Measurements from ENCODE around the gene EXD3.
A peak's percentile ranks its signal among the peaks of the same experiment; 100 is the strongest.

EXD3 gene

DNA sequence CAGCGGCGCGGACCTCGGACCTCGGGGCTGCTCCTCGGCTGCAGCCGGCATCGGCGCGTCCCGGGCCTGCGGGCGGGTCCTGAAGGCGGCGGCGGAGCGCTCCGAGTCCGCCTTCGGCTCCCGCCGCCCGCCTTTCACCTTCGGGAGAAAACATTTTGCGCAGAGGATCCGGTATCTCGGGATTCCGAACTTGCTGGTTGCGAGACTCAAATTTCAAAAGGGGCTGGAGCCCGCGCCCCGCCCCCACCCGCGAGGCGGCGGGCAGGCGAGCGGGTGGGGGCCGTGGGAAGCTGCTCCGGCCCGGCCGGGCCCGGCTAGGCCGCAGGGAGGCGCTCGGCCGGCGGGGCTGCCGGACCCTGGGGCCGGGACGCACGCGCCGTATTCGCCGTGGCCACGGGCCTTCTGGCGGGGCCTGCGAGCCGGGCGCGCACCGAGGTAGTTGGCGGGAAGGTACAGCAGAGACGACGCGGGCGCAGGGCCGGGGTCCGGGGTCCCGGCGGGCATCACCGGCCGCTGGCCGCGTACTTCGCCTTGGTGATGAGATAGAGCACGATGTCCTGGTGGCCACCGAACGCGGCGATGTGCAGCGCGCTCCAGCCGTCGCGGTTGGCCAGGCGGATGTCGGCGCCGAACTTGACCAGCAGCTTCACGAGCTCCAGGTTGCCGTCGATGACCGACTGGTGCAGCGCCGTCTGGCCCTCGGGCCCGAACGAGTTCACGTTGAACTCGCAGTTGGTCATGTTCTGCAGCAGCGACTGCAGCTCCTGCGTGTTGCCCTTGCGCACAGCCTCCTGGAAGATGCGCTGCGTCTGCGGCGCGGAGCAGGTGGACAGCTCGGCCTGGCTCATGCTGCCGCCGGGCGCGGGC lies 121.6 kb downstream of the EXD3 start:
- peak; percentile 52 for DNase-seq

GRCh38 chr9:137300567-137301080 lies 122.3 kb downstream of the EXD3 start:
- peak; percentile 70 for DNase-seq

GRCh38 chr9:137299938-137300337 lies 123.0 kb downstream of the EXD3 start:
- DNase-seq = peak; percentile 50

- no peak for DNase-seq
Measured at GRCh38 chr9:137299203-137299565, 123.8 kb downstream of the EXD3 start.

GRCh38 chr9:137298401-137299202 lies 124.4 kb downstream of the EXD3 start:
- no peak for DNase-seq

DNA sequence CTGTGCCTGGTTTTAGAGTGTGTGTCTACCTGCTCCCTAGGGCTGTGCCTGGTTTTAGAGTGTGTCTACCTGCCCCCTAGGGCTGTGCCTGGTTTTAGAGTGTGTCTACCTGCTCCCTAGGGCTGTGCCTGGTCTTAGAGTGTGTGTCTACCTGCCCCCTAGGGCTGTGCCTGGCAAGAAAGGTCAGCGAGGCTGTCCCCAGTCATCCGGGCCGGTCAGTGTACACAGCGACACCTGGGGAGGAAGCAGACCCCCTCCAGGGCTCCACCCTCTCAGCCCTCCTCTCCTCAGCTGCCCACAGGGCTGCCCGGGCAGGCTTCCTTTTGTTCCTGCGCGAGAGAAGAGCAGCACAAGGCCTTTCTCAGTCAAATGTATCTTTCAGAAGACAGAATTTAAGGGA lies 125.0 kb downstream of the EXD3 start:
- no peak for DNase-seq

DNA sequence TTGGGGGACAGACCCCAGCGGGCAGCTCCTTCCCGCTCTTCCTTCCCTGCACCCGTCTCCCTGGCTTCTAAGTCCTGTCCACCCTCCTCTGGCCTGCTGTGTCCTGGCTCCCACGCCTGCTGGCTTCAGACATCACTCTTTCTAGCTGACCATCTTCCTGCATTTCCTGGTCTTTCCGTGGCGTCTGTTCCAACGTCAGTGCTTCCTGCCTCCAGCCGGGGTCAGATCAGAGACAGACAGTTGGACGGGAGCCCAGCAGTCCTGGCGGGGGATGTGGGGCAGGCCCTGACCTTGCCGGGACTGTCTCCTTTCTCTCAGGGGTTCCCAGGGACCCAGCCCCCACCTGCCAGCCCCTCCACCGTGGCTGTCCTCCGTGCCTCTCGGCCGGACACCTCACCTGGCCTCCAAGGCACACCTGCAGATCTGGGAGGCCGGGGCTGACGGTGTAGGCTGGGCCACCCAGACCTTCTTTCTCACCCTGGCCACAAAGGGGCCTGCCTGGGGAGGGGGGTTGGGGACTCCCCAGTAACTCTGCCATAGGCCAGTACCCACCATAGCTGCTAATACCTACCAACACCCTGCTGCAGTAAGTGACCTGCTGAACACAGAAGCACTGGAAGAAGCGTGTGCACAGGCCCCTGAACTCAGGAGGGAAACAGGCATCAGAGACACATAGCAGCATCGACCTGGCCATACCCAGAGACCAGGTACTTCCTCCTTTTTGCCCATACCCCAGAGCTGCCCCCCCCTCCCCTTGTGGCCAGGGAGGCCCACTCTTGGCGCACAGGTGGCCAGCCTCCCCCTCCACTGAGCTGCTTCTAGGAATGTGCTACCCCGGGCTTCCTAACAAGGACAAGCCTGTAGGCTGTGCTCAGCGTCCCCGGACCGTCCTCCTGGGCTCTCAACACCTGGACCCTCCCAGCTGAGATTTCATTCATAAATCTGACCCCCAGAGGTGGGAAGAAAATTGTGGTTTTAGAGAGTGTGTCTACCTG lies 126.0 kb downstream of the EXD3 start:
- DNase-seq = no peak

- DNase-seq = no peak
Measured at GRCh38 chr9:137295849-137296669, 126.9 kb downstream of the EXD3 start.

GRCh38 chr9:137295238-137295811 lies 127.6 kb downstream of the EXD3 start:
- DNase-seq = peak; percentile 68

DNA sequence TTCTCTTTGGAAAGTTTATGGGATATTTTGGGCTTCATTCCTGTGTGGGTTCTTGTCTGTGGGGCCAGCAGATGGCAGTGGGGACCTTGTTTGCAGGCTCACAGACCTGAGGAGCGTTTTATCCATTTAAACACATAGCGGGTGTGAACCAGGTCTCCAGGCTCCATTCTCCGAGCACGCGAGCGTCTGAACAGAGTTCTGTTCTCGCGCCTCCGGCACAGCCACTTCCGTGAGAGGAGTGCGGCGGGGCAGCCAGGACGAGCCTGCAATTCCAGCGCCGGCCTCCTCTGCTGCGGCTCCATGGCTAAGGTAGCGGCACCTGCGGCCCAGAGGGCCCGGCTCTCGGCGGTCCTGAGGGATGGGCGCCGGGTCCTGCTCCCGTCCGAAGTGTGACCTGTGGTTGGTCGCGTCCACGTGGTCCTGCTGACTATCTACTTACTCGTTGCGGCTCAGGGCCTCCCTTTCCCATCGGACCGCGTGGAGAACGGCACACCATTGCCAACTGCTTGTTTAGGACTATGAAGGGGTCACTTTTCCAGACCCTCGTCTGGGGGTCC lies 128.2 kb downstream of the EXD3 start:
- peak; percentile 69 for DNase-seq

DNA sequence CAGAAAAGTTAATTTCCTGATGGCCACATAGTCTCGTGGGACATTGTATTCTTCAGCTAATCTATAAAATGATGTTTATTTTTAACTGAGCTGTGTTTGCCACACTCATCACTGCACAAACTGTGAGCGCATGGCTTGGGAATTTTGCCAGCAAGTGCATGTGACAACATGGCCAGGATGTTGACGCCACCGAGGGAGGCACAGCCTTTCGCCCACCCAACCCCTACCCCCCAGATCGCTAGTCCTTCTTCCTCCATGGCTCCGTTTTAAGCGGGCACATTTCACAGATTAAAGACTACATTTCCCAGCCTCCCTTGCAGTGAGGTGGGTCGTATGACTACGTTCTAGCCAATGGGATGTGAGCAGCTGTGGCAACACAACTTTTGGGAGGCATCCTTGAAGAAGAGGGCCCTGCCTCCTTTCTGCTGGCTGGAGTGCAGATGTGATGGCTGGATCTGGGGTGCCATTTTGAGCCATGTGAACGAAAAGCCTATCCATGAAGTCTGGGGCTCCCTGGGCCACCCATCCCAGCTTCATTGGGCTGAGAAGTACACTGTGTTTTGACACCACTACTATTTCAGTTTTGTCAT lies 128.8 kb downstream of the EXD3 start:
- DNase-seq = peak; percentile 84

DNA sequence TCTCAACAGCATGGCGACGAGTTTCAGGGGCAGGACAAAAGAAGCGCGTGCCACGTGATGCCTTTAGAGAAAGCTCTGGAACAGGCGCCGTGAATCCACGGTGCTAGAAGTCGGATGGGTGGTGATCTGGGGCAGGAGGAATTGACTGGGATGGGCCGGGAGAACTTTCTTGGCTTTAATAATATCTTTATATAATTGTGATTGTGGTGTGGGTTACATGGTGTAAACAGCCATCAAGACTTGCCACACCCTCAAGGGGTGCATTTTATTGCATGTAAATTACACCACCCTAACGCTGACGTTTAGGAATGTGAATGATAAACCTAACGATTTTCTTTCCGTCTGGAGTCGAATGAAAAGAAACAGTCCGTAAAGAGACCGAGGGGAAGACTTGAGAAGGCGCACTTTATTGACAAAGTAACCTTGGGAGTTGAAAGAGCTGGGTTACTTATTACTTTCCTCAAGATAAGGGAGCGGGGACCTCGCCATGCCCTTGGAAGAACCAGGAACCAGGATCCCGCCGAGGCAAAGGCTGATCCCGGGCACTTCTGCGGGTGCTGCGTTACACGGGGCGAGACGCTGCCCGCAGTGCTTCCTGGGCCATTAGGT lies 129.4 kb downstream of the EXD3 start:
- no peak for DNase-seq

- no peak for DNase-seq
Measured at GRCh38 chr9:137293094-137293481, 129.9 kb downstream of the EXD3 start.

GRCh38 chr9:137286975-137287383 lies 136.0 kb downstream of the EXD3 start:
- peak; percentile 80 for DNase-seq

GRCh38 chr9:137281345-137282116 lies 141.4 kb downstream of the EXD3 start:
- DNase-seq = no peak

GRCh38 chr9:137280474-137281344 lies 142.3 kb downstream of the EXD3 start:
- peak; percentile 42 for DNase-seq

DNA sequence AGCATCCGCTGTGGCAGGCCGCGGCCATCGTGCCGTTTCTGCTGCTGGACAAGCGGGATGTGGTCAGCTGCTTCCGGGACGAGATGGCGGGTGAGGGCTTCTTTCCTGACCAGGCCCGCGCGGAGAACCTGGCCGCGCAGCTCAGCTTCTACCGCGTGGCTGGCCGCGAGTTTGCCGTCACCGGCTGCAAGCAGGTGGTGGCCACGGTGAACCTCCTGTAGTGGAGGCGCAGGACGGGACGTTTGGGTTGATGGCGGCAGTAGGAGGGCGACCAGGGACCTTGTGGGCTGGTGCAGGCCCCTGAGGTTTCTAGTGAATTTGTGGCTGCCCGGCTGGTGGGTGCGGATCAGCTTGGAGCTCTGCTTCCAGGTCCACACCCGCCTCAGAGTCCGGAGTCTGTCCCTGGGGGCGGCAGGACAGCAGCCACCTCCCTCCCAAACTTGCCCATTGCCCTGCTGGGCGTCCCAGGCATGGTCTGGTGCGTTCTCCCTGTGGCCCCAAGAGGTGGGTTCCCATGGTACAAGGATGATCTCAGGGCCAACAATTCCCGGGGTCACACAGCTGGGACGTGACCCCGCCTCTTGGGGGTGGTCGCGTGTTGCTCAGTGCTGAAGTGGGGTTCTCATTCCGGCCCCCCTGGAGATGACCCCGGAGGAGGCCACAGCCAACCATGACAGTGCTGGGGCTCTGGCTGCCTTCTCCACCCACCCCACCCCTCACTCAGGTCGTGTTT lies 143.1 kb downstream of the EXD3 start:
- DNase-seq = no peak
